HEK293 (cell line): Measurements from ENCODE around the gene SAMD3.
"Not testable (repeated sequence)": the region's sequence is repeated elsewhere in the genome, so short reads cannot be mapped to it uniquely, and the experiment has no call there.

Source experiments
- CTCF ChIA-PET: fragments of 350-600 bp; formaldehyde crosslinking; extraction: SDS; loops from one replicate; lab custom pipeline; 2021; ENCODE audit warnings: antibody characterized with exemption; lab: Yijun Ruan, JAX
- POLR2A ChIA-PET: fragments of 300-600 bp; formaldehyde crosslinking; extraction: SDS; loops from one replicate; lab custom pipeline; 2020; ENCODE audit warnings: antibody characterized with exemption, inconsistent platforms; lab: Yijun Ruan, JAX
- H3K27ac ChIP-seq: fragments of 200-500 bp; sonication (Bioruptor generic); 2 replicates; pipeline ENCODE4 v1.5.1; 2014; ENCODE audit warnings: low read depth, low read length, control low read depth, inconsistent platforms; ENCODE audit errors: extremely low read depth
- H3K36me3 ChIP-seq, 2 experiments: fragments of 200-500 bp in 1 of 2; sonication (Bioruptor generic) in 1 of 2; 1 replicate in 1 of 2; 2 replicates in 1 of 2; pipeline ENCODE4 v1.5.1; 2014 to 2017; ENCODE audit warnings: inconsistent platforms in 2 of 2, low read length in 2 of 2; ENCODE audit not compliant: control insufficient read depth in 2 of 2, insufficient read depth in 1 of 2
- H3K4me1 ChIP-seq: fragments of 200-500 bp; sonication (Bioruptor generic); 2 replicates; pipeline ENCODE4 v1.5.1; 2014; ENCODE audit warnings: mild to moderate bottlenecking, low read length, inconsistent platforms; ENCODE audit not compliant: control insufficient read depth, insufficient read depth
- H3K4me3 ChIP-seq: 2 replicates; pipeline ENCODE4 v1.5.1; 2011; ENCODE audit warnings: low read depth, mild to moderate bottlenecking, control low read depth, low read length, moderate library complexity
- H3K9me3 ChIP-seq: fragments of 200-500 bp; sonication (Bioruptor generic); 2 replicates; pipeline ENCODE4 v1.5.1; 2014; ENCODE audit warnings: low read depth, low read length, inconsistent platforms; ENCODE audit not compliant: control insufficient read depth, insufficient read depth
- AEBP2 ChIP-seq: fragments of 450-650 bp; formaldehyde crosslinking; IDR thresholded peaks from 2 replicates; pipeline ENCODE4 v1.5.1; 2016; ENCODE audit warnings: missing biosample characterization, missing genetic modification characterization, borderline replicate concordance
- BCL11B ChIP-seq: fragments of 450-650 bp; formaldehyde crosslinking; IDR thresholded peaks from 2 replicates; pipeline ENCODE4 v1.5.1; 2016; ENCODE audit warnings: low read depth, missing biosample characterization, missing genetic modification characterization
- GLI2 ChIP-seq: fragments of 450-650 bp; formaldehyde crosslinking; IDR thresholded peaks from 2 replicates; pipeline ENCODE4; 2017; ENCODE audit warnings: missing biosample characterization, missing genetic modification characterization, low read depth, borderline replicate concordance
- IKZF3 ChIP-seq: fragments of 450-650 bp; IDR thresholded peaks from 2 replicates; pipeline ENCODE4 v1.5.0; 2018; ENCODE audit warnings: missing biosample characterization, mild to moderate bottlenecking, missing genetic modification characterization, moderate library complexity
- KLF17 ChIP-seq: fragments of 450-650 bp; formaldehyde crosslinking; IDR thresholded peaks from 2 replicates; pipeline ENCODE4 v1.5.1; 2016; ENCODE audit warnings: missing biosample characterization, missing genetic modification characterization
- MYNN ChIP-seq: fragments of 450-650 bp; formaldehyde crosslinking; IDR thresholded peaks from 2 replicates; pipeline ENCODE4 v1.5.1; 2016; ENCODE audit warnings: missing biosample characterization, missing genetic modification characterization, borderline replicate concordance
- PATZ1 ChIP-seq: fragments of 450-650 bp; formaldehyde crosslinking; IDR thresholded peaks from 2 replicates; pipeline ENCODE4 v1.5.1; 2016; ENCODE audit warnings: missing biosample characterization, missing genetic modification characterization
- ZBTB1 ChIP-seq: fragments of 450-650 bp; formaldehyde crosslinking; IDR thresholded peaks from 2 replicates; pipeline ENCODE4 v1.5.1; 2016; ENCODE audit warnings: missing biosample characterization, missing genetic modification characterization
- ZBTB20 ChIP-seq: fragments of 450-650 bp; formaldehyde crosslinking; IDR thresholded peaks from 2 replicates; pipeline ENCODE4 v1.5.1; 2016; ENCODE audit warnings: missing biosample characterization, missing genetic modification characterization
- ZBTB8A ChIP-seq: fragments of 450-650 bp; formaldehyde crosslinking; IDR thresholded peaks from 2 replicates; pipeline ENCODE4 v1.5.1; 2016; ENCODE audit warnings: missing biosample characterization, missing genetic modification characterization
- ZFHX2 ChIP-seq: fragments of 450-650 bp; formaldehyde crosslinking; conservative IDR thresholded peaks from 2 replicates; pipeline ENCODE4 v1.5.1; 2016; ENCODE audit warnings: missing biosample characterization, missing genetic modification characterization
- ZFP69B ChIP-seq: fragments of 450-650 bp; formaldehyde crosslinking; IDR thresholded peaks from 2 replicates; pipeline ENCODE4 v1.5.1; 2016; ENCODE audit warnings: missing biosample characterization, missing genetic modification characterization
- ZNF114 ChIP-seq: fragments of 450-650 bp; formaldehyde crosslinking; IDR thresholded peaks from 2 replicates; pipeline ENCODE4 v1.5.0; 2017; ENCODE audit warnings: missing biosample characterization, missing genetic modification characterization
- ZNF132 ChIP-seq: fragments of 450-650 bp; formaldehyde crosslinking; IDR thresholded peaks from 2 replicates; pipeline ENCODE4 v1.5.1; 2017; ENCODE audit warnings: missing biosample characterization, missing genetic modification characterization, borderline replicate concordance
- ZNF146 ChIP-seq: fragments of 450-650 bp; formaldehyde crosslinking; IDR thresholded peaks from 2 replicates; pipeline ENCODE4 v1.5.1; 2016; ENCODE audit warnings: missing biosample characterization, missing genetic modification characterization
- ZNF148 ChIP-seq: fragments of 450-650 bp; formaldehyde crosslinking; IDR thresholded peaks from 2 replicates; pipeline ENCODE4 v1.5.0; 2017; ENCODE audit warnings: missing biosample characterization, missing genetic modification characterization, borderline replicate concordance
- ZNF280C ChIP-seq: fragments of 450-650 bp; formaldehyde crosslinking; IDR thresholded peaks from 2 replicates; pipeline ENCODE4 v1.5.1; 2016; ENCODE audit warnings: missing biosample characterization, missing genetic modification characterization
- ZNF530 ChIP-seq: fragments of 450-650 bp; formaldehyde crosslinking; IDR thresholded peaks from 2 replicates; pipeline ENCODE4 v1.5.1; 2016; ENCODE audit warnings: low read depth, missing biosample characterization, missing genetic modification characterization
- ZNF600 ChIP-seq: fragments of 450-650 bp; formaldehyde crosslinking; IDR thresholded peaks from 2 replicates; pipeline ENCODE4 v1.5.1; 2016; ENCODE audit warnings: missing biosample characterization, missing genetic modification characterization
- ZNF658 ChIP-seq: fragments of 450-650 bp; formaldehyde crosslinking; IDR thresholded peaks from 2 replicates; pipeline ENCODE4; 2016; ENCODE audit warnings: missing biosample characterization, missing genetic modification characterization
- ZSCAN30 ChIP-seq: fragments of 450-650 bp; IDR thresholded peaks from 2 replicates; pipeline ENCODE4 v1.5.1; 2018; ENCODE audit warnings: missing biosample characterization, mild to moderate bottlenecking, missing genetic modification characterization, moderate library complexity

SAMD3 gene

GRCh38 chr6:130233330-130233729 lies 10.6 kb upstream of the SAMD3 start:
- ChIA-PET POLR2A (no interaction called here), CTCF (interaction anchor here (0.9 kb wide), 1 partner anchor 41 kb away, joined by 6 read pairs; no protein-coding TSS in a partner anchor)
- no peaks in the 10 kb centered on the region for H3K36me3 ChIP-seq
- H3K4me3 ChIP-seq, result no peak overlapping the region
- H3K9me3 ChIP-seq, result no peaks in the 10 kb centered on the region
- no peak overlapping the region for H3K27ac ChIP-seq
- TF ChIP-seq ZSCAN30 (tag by site-specific recombination), result no peak
- no peak for TF ChIP-seq ZNF114
- TF ChIP-seq BCL11B (tag by site-specific recombination), result no peak
- TF ChIP-seq GLI2, result no peak
- no peak for TF ChIP-seq ZNF600 (tag by site-specific recombination)
- TF ChIP-seq AEBP2 (tag by site-specific recombination), result no peak
- no peak for TF ChIP-seq ZNF132 (tag by site-specific recombination)
- no peak for TF ChIP-seq ZBTB20 (tag by site-specific recombination)
- TF ChIP-seq, all 188 proteins: peak for 0
- no peaks in the 10 kb centered on the region for H3K4me1 ChIP-seq

GRCh38 chr6:130230531-130230930 lies 7.8 kb upstream of the SAMD3 start:
- H3K36me3 ChIP-seq, H3K4me3 ChIP-seq, H3K9me3 ChIP-seq, CTCF ChIA-PET, H3K4me1 ChIP-seq, POLR2A ChIA-PET, H3K27ac ChIP-seq: not testable (repeated sequence)

GRCh38 chr6:130229645-130230044 lies 6.9 kb upstream of the SAMD3 start:
- H3K36me3 ChIP-seq, result no peaks in the 10 kb centered on the region
- POLR2A ChIA-PET, result no interaction called here
- no peaks in the 10 kb centered on the region for H3K9me3 ChIP-seq
- TF ChIP-seq ZNF530 (tag by site-specific recombination) (no peak), ZNF148 (tag by site-specific recombination) (no peak), ZNF114 (no peak), MYNN (tag by site-specific recombination) (no peak), ZFHX2 (no peak), ZBTB1 (tag by site-specific recombination) (no peak), ZNF658 (tag by site-specific recombination) (no peak), PATZ1 (no peak), ZNF146 (tag by site-specific recombination) (no peak), KLF17 (tag by site-specific recombination) (no peak), IKZF3 (tag by site-specific recombination) (no peak), ZNF280C (tag by site-specific recombination) (no peak), ZFP69B (tag by site-specific recombination) (no peak), ZBTB8A (no peak)
- H3K27ac ChIP-seq, result no peak overlapping the region
- no peak overlapping the region for H3K4me3 ChIP-seq
- no peaks in the 10 kb centered on the region for H3K4me1 ChIP-seq
- CTCF ChIA-PET, result no interaction called here
